A673 (cell line): ENCODE data around the gene RGS7. TPM values are rescaled to one million over a fixed set of nuclear protein-coding genes. Genes with fewer than 3 reads are reported as not detected.
"Not testable (repeated sequence)": the region's sequence is repeated elsewhere in the genome, so short reads cannot be mapped to it uniquely, and the experiment has no call there.

Source experiments
- BruUV-seq: library from RNA; stranded (reverse); fragments of 400-500 nt; replicated peaks from 2 replicates; lab custom pipeline; 2021; lab: Mats Ljungman, UMichigan
- CTCF ChIA-PET: fragments of 300-600 bp; sonication (Branson Sonifier 250); formaldehyde crosslinking; loops from one replicate; lab custom pipeline; 2022; ENCODE audit warnings: antibody characterized with exemption; lab: Charles Lee
- POLR2A ChIA-PET: fragments of 300-600 bp; sonication (Branson Sonifier 250); formaldehyde crosslinking; loops from one replicate; lab custom pipeline; 2022; ENCODE audit warnings: antibody characterized with exemption; ENCODE audit not compliant: low non-redundant PET; lab: Charles Lee
- DNase-seq: peaks from one replicate; pipeline ENCODE4 v3.0.0-alpha.2; 2015; ENCODE audit warnings: low spot score
- H3K27ac ChIP-seq: fragments of 200-600 bp; sonication (generic); 2 replicates; pipeline ENCODE4 v1.5.1; 2016; ENCODE audit warnings: mixed run types, low read depth, mild to moderate bottlenecking, mixed read lengths, antibody characterized with exemption, low read length; ENCODE audit not compliant: poor library complexity, severe bottlenecking
- H3K27me3 ChIP-seq: fragments of 200-600 bp; sonication (generic); replicated peaks from 2 replicates; pipeline ENCODE4 v1.6.1; 2017; ENCODE audit warnings: mixed run types, low read depth, mild to moderate bottlenecking, mixed read lengths, antibody characterized with exemption, low read length; ENCODE audit not compliant: insufficient read depth, poor library complexity
- H3K36me3 ChIP-seq: fragments of 200-600 bp; sonication (generic); 2 replicates; pipeline ENCODE4 v1.6.1; 2016; ENCODE audit warnings: mixed run types, mild to moderate bottlenecking, mixed read lengths, antibody characterized with exemption, low read length; ENCODE audit not compliant: insufficient read depth, poor library complexity, severe bottlenecking
- H3K4me1 ChIP-seq: fragments of 200-600 bp; sonication (generic); 2 replicates; pipeline ENCODE4 v1.6.1; 2017; ENCODE audit warnings: mixed run types, mild to moderate bottlenecking, mixed read lengths, antibody characterized with exemption, low read length; ENCODE audit not compliant: insufficient read depth, poor library complexity, severe bottlenecking
- H3K4me3 ChIP-seq: fragments of 200-600 bp; sonication (generic); 2 replicates; pipeline ENCODE4 v1.5.1; 2016; ENCODE audit warnings: low read depth, mixed run types, mild to moderate bottlenecking, mixed read lengths, low read length; ENCODE audit not compliant: poor library complexity, severe bottlenecking
- H3K9me3 ChIP-seq: fragments of 200-600 bp; sonication (generic); 2 replicates; pipeline ENCODE4 v1.6.1; 2016; ENCODE audit warnings: mixed run types, low read depth, mild to moderate bottlenecking, mixed read lengths, antibody characterized with exemption, low read length; ENCODE audit not compliant: poor library complexity, severe bottlenecking
- CTCF ChIP-seq: fragments of 300-800, 200-600 bp; sonication (generic); conservative IDR thresholded peaks from 2 replicates; pipeline ENCODE4 v1.5.1; 2017; ENCODE audit warnings: low read depth, mild to moderate bottlenecking, antibody characterized with exemption, low read length, moderate library complexity, mixed read lengths
- EZH2 ChIP-seq: fragments of 200-600 bp; sonication (generic); IDR thresholded peaks from 2 replicates; pipeline ENCODE4 v1.6.1; 2017; ENCODE audit warnings: borderline replicate concordance, low read depth, mild to moderate bottlenecking, mixed read lengths, antibody characterized with exemption, low read length; ENCODE audit not compliant: poor library complexity, severe bottlenecking
- intact Hi-C: fragments of 100-400 bp; cut with micrococcal nuclease; formaldehyde crosslinking; loops from one replicate; pipeline ENCODE4 v1.10.0; 2022; ENCODE audit not compliant: unreplicated experiment
- total RNA-seq: library from RNA; stranded (reverse); gene quantifications from 2 replicates; pipeline ENCODE4 v1.2.3, GENCODE V29; 2021

The RGS7 gene
- total RNA-seq, 1 experiment from 2014 or later = not detected

GRCh38 chr1:240765732-240766363, 591.2 kb downstream of the RGS7 start:
- no peaks in the 10 kb centered on the region for H3K4me1 ChIP-seq
- H3K27ac ChIP-seq = no peak overlapping the region
- H3K36me3 ChIP-seq = no peaks in the 10 kb centered on the region
- ChIA-PET CTCF (no interaction called here), POLR2A (no interaction called here)
- H3K4me3 ChIP-seq = no peak overlapping the region
- no peak for DNase-seq
- no peak for TF ChIP-seq CTCF
- no peak for TF ChIP-seq EZH2
- no TSS peak for BruUV-seq
- H3K27me3 ChIP-seq = peaks cover 8% of the 10 kb centered on the region
- no peaks in the 10 kb centered on the region for H3K9me3 ChIP-seq
- intact Hi-C loops = no loop called here

- intact Hi-C loops = no loop called here
- CTCF ChIA-PET = no interaction called here
These were observed 593.2 kb downstream of the RGS7 start for GRCh38 chr1:240763771-240764170.

GRCh38 chr1:240763095-240763494, 593.9 kb downstream of the RGS7 start:
- H3K4me3 ChIP-seq, intact Hi-C loops, H3K9me3 ChIP-seq, H3K4me1 ChIP-seq, H3K36me3 ChIP-seq, BruUV-seq, H3K27me3 ChIP-seq, DNase-seq, POLR2A ChIA-PET, CTCF ChIA-PET, H3K27ac ChIP-seq: not testable (repeated sequence)

More at GRCh38 chr1:240763771-240764170, 593.2 kb downstream of the RGS7 start:
- H3K4me1 ChIP-seq = no peaks in the 10 kb centered on the region
- no peaks in the 10 kb centered on the region for H3K9me3 ChIP-seq
- peaks cover 5% of the 10 kb centered on the region for H3K27me3 ChIP-seq
- POLR2A ChIA-PET = no interaction called here
- no peak overlapping the region for H3K4me3 ChIP-seq
- BruUV-seq = no TSS peak
- H3K36me3 ChIP-seq = no peaks in the 10 kb centered on the region
- H3K27ac ChIP-seq = no peak overlapping the region
- TF ChIP-seq EZH2 (no peak), CTCF (no peak)
- no peak for DNase-seq

GRCh38 chr1:240762471-240762987, 594.5 kb downstream of the RGS7 start:
- BruUV-seq, CTCF ChIA-PET, POLR2A ChIA-PET, H3K4me1 ChIP-seq, H3K36me3 ChIP-seq, H3K27ac ChIP-seq, intact Hi-C loops, DNase-seq, H3K27me3 ChIP-seq, H3K9me3 ChIP-seq, H3K4me3 ChIP-seq: not testable (repeated sequence)

GRCh38 chr1:240758777-240759176, 598.2 kb downstream of the RGS7 start:
- H3K9me3 ChIP-seq, H3K27ac ChIP-seq, H3K36me3 ChIP-seq, H3K27me3 ChIP-seq, H3K4me3 ChIP-seq, H3K4me1 ChIP-seq, BruUV-seq, intact Hi-C loops, CTCF ChIA-PET, DNase-seq, POLR2A ChIA-PET: not testable (repeated sequence)
